HepG2 (cell line): ENCODE data around the gene AQP10. TPM values are rescaled to one million over a fixed set of nuclear protein-coding genes. Genes with fewer than 3 reads are reported as not detected.

Experiments used
- KLF6 ChIP-seq: IDR thresholded peaks from 2 replicates; pipeline ENCODE4 v1.8.0; 2016; ENCODE audit warnings: missing biosample characterization, missing genetic modification reagents
- NBN ChIP-seq: fragments of 450-650 bp; conservative IDR thresholded peaks from 2 replicates; pipeline ENCODE4 v1.6.1; 2017
- ZMYM4 ChIP-seq: sonication (generic); formaldehyde crosslinking; IDR thresholded peaks from 2 replicates; pipeline ENCODE4 v1.8.1; 2023; ENCODE audit warnings: mild to moderate bottlenecking, missing genetic modification reagents
- ZNF446 ChIP-seq: sonication (generic); formaldehyde crosslinking; IDR thresholded peaks from 2 replicates; pipeline ENCODE4 v1.5.0; 2020; ENCODE audit warnings: mild to moderate bottlenecking, missing genetic modification reagents
- ZNF468 ChIP-seq: sonication (generic); formaldehyde crosslinking; IDR thresholded peaks from 2 replicates; pipeline ENCODE4 v1.8.0; 2022; ENCODE audit warnings: mild to moderate bottlenecking, moderate library complexity, missing genetic modification reagents
- ZNF556 ChIP-seq: sonication (generic); formaldehyde crosslinking; IDR thresholded peaks from 2 replicates; pipeline ENCODE4 v1.4.0; 2020; ENCODE audit warnings: mild to moderate bottlenecking, missing genetic modification reagents, borderline replicate concordance
- polyA plus RNA-seq, 8 experiments: library from polyadenylated mRNA; depleted of rRNA in 3 of 8; stranded (reverse) in 7 of 8; unstranded in 1 of 8; fragments of >200 nt; fragmentation: Illumina TruSeq in 4 of 8; extraction: Trizol in 4 of 8; gene quantifications; 2 replicates each; pipeline versions ENCODE4 v1.2.1 to v1.2.3, GENCODE V29; 2011 to 2016; ENCODE audit warnings: low read depth in 4 of 8, missing spikeins in 1 of 8, mixed read lengths in 1 of 8; ENCODE audit not compliant: insufficient read depth in 1 of 8
- total RNA-seq, 5 experiments: library from RNA; depleted of rRNA; stranded (reverse); fragments of >200 nt; fragmentation: Illumina TruSeq; extraction: Trizol; gene quantifications; 2 replicates each; pipeline ENCODE4 v1.2.3, GENCODE V29; 2016; ENCODE audit warnings: low read depth in 1 of 5
- TF ChIP-seq, protein P1 (sequence below): sonication (generic); formaldehyde crosslinking; IDR thresholded peaks from 2 replicates; pipeline ENCODE4 v1.9.0; 2021; ENCODE audit warnings: mild to moderate bottlenecking, missing genetic modification reagents
- TF ChIP-seq, protein P2 (sequence below): sonication (generic); formaldehyde crosslinking; IDR thresholded peaks from 2 replicates; pipeline ENCODE4 v1.9.0; 2021; ENCODE audit warnings: missing genetic modification reagents, borderline replicate concordance
- TF ChIP-seq, protein P3 (sequence below): sonication (generic); formaldehyde crosslinking; IDR thresholded peaks from 2 replicates; pipeline ENCODE4 v1.4.0; 2020; ENCODE audit warnings: missing genetic modification reagents
- TF ChIP-seq, protein P4 (sequence below): sonication (generic); formaldehyde crosslinking; IDR thresholded peaks from 2 replicates; pipeline ENCODE4 v1.4.0; 2020; ENCODE audit warnings: missing genetic modification reagents, borderline replicate concordance
- TF ChIP-seq, protein P5 (sequence below): sonication (generic); formaldehyde crosslinking; IDR thresholded peaks from 2 replicates; pipeline ENCODE4 v1.4.0; 2020; ENCODE audit warnings: missing genetic modification reagents, borderline replicate concordance

The AQP10 gene
- total and polyA plus RNA-seq, 2 of the 13 experiments (the other 11 are each of a cell fraction or from before 2014, with no cell fraction given) = 0.30 TPM; not detected in 1

DNA sequence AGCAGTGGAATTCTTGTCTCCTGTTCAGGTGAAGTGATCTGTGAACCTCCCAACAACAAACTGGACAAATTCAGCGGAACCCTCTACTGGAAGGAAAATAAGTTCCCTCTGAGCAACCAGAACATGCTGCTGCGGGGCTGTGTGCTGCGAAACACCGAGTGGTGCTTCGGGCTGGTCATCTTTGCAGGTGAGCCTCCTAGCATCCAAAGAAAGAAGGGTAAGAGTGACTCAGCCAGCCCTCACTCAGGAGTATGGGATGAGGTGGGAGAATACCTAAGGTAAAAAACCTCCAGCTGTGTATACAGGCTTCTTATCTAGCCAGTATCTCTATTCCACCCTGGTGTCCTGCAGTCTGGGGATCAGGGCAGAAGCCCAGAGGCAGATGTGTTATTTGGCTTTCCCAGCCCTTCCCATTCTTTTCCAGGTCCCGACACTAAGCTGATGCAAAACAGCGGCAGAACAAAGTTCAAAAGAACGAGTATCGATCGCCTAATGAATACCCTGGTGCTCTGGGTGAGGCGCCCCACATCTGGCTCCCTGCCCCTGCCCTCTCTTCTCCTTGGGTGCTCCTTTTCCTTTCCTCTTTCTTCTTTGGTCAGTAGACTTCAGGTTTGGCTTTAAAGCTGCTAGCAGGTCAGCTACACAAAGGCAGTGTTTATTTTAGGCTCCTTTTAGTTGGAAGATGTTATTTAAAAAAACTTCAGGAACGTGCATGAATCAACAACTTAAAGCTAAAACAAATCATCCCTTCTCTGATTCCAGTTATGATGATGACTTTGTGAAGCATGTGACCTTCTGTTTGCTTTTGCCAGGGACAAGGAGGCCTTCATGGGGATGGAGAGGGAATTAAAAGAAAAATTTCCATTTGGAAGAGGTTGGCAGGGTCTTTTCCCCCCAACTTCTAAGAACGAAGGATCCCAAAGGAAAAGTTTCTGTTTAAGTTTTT, 13.5 kb downstream of the AQP10 start (continued):
- TF ChIP-seq, protein P1, sequence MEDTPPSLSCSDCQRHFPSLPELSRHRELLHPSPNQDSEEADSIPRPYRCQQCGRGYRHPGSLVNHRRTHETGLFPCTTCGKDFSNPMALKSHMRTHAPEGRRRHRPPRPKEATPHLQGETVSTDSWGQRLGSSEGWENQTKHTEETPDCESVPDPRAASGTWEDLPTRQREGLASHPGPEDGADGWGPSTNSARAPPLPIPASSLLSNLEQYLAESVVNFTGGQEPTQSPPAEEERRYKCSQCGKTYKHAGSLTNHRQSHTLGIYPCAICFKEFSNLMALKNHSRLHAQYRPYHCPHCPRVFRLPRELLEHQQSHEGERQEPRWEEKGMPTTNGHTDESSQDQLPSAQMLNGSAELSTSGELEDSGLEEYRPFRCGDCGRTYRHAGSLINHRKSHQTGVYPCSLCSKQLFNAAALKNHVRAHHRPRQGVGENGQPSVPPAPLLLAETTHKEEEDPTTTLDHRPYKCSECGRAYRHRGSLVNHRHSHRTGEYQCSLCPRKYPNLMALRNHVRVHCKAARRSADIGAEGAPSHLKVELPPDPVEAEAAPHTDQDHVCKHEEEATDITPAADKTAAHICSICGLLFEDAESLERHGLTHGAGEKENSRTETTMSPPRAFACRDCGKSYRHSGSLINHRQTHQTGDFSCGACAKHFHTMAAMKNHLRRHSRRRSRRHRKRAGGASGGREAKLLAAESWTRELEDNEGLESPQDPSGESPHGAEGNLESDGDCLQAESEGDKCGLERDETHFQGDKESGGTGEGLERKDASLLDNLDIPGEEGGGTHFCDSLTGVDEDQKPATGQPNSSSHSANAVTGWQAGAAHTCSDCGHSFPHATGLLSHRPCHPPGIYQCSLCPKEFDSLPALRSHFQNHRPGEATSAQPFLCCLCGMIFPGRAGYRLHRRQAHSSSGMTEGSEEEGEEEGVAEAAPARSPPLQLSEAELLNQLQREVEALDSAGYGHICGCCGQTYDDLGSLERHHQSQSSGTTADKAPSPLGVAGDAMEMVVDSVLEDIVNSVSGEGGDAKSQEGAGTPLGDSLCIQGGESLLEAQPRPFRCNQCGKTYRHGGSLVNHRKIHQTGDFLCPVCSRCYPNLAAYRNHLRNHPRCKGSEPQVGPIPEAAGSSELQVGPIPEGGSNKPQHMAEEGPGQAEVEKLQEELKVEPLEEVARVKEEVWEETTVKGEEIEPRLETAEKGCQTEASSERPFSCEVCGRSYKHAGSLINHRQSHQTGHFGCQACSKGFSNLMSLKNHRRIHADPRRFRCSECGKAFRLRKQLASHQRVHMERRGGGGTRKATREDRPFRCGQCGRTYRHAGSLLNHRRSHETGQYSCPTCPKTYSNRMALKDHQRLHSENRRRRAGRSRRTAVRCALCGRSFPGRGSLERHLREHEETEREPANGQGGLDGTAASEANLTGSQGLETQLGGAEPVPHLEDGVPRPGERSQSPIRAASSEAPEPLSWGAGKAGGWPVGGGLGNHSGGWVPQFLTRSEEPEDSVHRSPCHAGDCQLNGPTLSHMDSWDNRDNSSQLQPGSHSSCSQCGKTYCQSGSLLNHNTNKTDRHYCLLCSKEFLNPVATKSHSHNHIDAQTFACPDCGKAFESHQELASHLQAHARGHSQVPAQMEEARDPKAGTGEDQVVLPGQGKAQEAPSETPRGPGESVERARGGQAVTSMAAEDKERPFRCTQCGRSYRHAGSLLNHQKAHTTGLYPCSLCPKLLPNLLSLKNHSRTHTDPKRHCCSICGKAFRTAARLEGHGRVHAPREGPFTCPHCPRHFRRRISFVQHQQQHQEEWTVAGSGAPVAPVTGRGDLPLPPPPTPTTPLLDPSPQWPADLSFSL (CRISPR knock-in tag) = no peak
- TF ChIP-seq, protein P2, sequence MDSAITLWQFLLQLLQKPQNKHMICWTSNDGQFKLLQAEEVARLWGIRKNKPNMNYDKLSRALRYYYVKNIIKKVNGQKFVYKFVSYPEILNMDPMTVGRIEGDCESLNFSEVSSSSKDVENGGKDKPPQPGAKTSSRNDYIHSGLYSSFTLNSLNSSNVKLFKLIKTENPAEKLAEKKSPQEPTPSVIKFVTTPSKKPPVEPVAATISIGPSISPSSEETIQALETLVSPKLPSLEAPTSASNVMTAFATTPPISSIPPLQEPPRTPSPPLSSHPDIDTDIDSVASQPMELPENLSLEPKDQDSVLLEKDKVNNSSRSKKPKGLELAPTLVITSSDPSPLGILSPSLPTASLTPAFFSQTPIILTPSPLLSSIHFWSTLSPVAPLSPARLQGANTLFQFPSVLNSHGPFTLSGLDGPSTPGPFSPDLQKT (CRISPR knock-in tag) = no peak
- no peak for TF ChIP-seq ZNF468 (CRISPR knock-in tag)
- no peak for TF ChIP-seq ZMYM4 (CRISPR knock-in tag)
- peak; percentile 11; the same call in 1 of the 2 replicates for TF ChIP-seq KLF6 (CRISPR knock-in tag)
- TF ChIP-seq, protein P3, sequence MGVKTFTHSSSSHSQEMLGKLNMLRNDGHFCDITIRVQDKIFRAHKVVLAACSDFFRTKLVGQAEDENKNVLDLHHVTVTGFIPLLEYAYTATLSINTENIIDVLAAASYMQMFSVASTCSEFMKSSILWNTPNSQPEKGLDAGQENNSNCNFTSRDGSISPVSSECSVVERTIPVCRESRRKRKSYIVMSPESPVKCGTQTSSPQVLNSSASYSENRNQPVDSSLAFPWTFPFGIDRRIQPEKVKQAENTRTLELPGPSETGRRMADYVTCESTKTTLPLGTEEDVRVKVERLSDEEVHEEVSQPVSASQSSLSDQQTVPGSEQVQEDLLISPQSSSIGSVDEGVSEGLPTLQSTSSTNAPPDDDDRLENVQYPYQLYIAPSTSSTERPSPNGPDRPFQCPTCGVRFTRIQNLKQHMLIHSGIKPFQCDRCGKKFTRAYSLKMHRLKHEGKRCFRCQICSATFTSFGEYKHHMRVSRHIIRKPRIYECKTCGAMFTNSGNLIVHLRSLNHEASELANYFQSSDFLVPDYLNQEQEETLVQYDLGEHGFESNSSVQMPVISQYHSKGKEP (CRISPR knock-in tag) = no peak
- TF ChIP-seq, protein P4, sequence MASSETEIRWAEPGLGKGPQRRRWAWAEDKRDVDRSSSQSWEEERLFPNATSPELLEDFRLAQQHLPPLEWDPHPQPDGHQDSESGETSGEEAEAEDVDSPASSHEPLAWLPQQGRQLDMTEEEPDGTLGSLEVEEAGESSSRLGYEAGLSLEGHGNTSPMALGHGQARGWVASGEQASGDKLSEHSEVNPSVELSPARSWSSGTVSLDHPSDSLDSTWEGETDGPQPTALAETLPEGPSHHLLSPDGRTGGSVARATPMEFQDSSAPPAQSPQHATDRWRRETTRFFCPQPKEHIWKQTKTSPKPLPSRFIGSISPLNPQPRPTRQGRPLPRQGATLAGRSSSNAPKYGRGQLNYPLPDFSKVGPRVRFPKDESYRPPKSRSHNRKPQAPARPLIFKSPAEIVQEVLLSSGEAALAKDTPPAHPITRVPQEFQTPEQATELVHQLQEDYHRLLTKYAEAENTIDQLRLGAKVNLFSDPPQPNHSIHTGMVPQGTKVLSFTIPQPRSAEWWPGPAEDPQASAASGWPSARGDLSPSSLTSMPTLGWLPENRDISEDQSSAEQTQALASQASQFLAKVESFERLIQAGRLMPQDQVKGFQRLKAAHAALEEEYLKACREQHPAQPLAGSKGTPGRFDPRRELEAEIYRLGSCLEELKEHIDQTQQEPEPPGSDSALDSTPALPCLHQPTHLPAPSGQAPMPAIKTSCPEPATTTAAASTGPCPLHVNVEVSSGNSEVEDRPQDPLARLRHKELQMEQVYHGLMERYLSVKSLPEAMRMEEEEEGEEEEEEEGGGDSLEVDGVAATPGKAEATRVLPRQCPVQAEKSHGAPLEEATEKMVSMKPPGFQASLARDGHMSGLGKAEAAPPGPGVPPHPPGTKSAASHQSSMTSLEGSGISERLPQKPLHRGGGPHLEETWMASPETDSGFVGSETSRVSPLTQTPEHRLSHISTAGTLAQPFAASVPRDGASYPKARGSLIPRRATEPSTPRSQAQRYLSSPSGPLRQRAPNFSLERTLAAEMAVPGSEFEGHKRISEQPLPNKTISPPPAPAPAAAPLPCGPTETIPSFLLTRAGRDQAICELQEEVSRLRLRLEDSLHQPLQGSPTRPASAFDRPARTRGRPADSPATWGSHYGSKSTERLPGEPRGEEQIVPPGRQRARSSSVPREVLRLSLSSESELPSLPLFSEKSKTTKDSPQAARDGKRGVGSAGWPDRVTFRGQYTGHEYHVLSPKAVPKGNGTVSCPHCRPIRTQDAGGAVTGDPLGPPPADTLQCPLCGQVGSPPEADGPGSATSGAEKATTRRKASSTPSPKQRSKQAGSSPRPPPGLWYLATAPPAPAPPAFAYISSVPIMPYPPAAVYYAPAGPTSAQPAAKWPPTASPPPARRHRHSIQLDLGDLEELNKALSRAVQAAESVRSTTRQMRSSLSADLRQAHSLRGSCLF (CRISPR knock-in tag) = no peak
- TF ChIP-seq ZNF556 (CRISPR knock-in tag) = no peak
- TF ChIP-seq ZNF446 = no peak
- TF ChIP-seq, protein P5, sequence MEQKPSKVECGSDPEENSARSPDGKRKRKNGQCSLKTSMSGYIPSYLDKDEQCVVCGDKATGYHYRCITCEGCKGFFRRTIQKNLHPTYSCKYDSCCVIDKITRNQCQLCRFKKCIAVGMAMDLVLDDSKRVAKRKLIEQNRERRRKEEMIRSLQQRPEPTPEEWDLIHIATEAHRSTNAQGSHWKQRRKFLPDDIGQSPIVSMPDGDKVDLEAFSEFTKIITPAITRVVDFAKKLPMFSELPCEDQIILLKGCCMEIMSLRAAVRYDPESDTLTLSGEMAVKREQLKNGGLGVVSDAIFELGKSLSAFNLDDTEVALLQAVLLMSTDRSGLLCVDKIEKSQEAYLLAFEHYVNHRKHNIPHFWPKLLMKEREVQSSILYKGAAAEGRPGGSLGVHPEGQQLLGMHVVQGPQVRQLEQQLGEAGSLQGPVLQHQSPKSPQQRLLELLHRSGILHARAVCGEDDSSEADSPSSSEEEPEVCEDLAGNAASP (CRISPR knock-in tag) = peak; percentile 64; the same call in 1 of the 2 replicates
- no peak for TF ChIP-seq NBN
